ENCODE measurements around the gene THAP7. TPM values are rescaled to one million over a fixed set of nuclear protein-coding genes. Genes with fewer than 3 reads are reported as not detected.

Gene THAP7
- total and polyA plus RNA-seq, 9 of the 15 experiments (the other 6 are each of a cell fraction or from before 2014, with no cell fraction given): 7.9 to 263 (median 84.1) TPM

GRCh38 chr22:21018314-21018713, 16.4 kb upstream of the THAP7 start:
- peaks cover 4% of the 10 kb centered on the region for H4K20me1 ChIP-seq (replicated peaks; ENCODE audit: control insufficient read depth, insufficient read depth, low read length)
- peaks cover 24 to 47% of the 10 kb centered on the region in 2 experiments for H3K4me1 ChIP-seq (replicated peaks in 1 of 2; ENCODE audit: control insufficient read depth in 2 of 2, insufficient read depth in 2 of 2, low read length in 2 of 2)
- H3K27me3 ChIP-seq (ENCODE audit: control insufficient read depth in 2 of 2, insufficient read depth in 2 of 2, low read length in 2 of 2): peaks cover 2 to 7% of the 10 kb centered on the region in 2 experiments; a peak in 2 of 5 replicates
- ChIA-PET CTCF (ENCODE audit: low intra/inter-chr PET ratio) (interaction anchor here (0.6 kb wide), 1 partner anchor 84 kb away, joined by 3 read pairs; no protein-coding TSS in a partner anchor), POLR2A (interaction anchor here (0.6 to 13.9 kb wide), 9 partner anchors 12 to 1257 kb away, joined by 3 to 333 read pairs (median 4); partner anchors contain the start of genes SLC7A4 and THAP7)
- peaks cover 3% of the 10 kb centered on the region for H3K9me1 ChIP-seq (ENCODE audit: control insufficient read depth, insufficient read depth, low read length)
- TF ChIP-seq HDGF (IDR thresholded peaks at IDR 0.05) (no peak), THAP12 (CRISPR knock-in tag; IDR thresholded peaks at IDR 0.05) (peak; percentile 32; the same call in 1 of the 2 replicates), PCBP1 (IDR thresholded peaks at IDR 0.05; ENCODE audit: low read depth, low read length, poor library complexity, severe bottlenecking) (no peak), RCOR1 (IDR thresholded peaks at IDR 0.05; ENCODE audit: borderline replicate concordance in 1 of 2, low read depth in 2 of 2, low read length in 2 of 2) (0 out of 4 replicates have a peak, but pooled peaks of 1 of the 2 experiments have one; percentile 21), ZBTB34 (CRISPR knock-in tag; IDR thresholded peaks at IDR 0.05) (no peak)
- no peak overlapping the region for H3K27ac ChIP-seq (ENCODE audit: extremely low read depth, low read depth, low read length)
- H3K9me3 ChIP-seq (replicated peaks; ENCODE audit: control insufficient read depth, insufficient read depth, low read depth, low read length): no peaks in the 10 kb centered on the region
- ATAC-seq (no peak), DNase-seq (ENCODE audit: extremely low read depth in 1 of 4, low spot score in 3 of 4) (no peak), FAIRE-seq (no peak)
- H2AFZ ChIP-seq (ENCODE audit: low read depth, low read length): no peak overlapping the region
- no peak overlapping the region for H3K4me3 ChIP-seq
- in situ Hi-C loops (cut with MboI) (no loop called here), intact Hi-C loops (cut with micrococcal nuclease) (no loop called here)
- H3K79me2 ChIP-seq (ENCODE audit: control insufficient read depth, insufficient read depth, low read length): peaks cover 12% of the 10 kb centered on the region; the same call in 2 of the 3 replicates
- no peaks in the 10 kb centered on the region for H3K36me3 ChIP-seq (ENCODE audit: control insufficient read depth, insufficient read depth, low read length)
- BruUV-seq (replicated peaks): no TSS peak
- no peak overlapping the region for H3K9ac ChIP-seq (ENCODE audit: insufficient read depth in 1 of 2, low read depth in 2 of 2, low read length in 2 of 2)
- no peak overlapping the region for H3K4me2 ChIP-seq (ENCODE audit: insufficient read depth, low read length)
- 42% methylated on average over 4 of the region's 4 CpGs for WGBS (ENCODE audit: insufficient coverage, low coverage, missing lambda C conversion rate)
